HG02884 (cell line): ENCODE results near the gene CCNF.
"Not testable (repeated sequence)": the region's sequence is repeated elsewhere in the genome, so short reads cannot be mapped to it uniquely, and the experiment has no call there.

Source experiments
- ATAC-seq: cut with Tn5 transposase; IDR thresholded peaks from one replicate; pipeline ENCODE4 v1.9.1; 2021; ENCODE audit warnings: mild to moderate bottlenecking, moderate library complexity; ENCODE audit not compliant: unreplicated experiment

The CCNF gene, protein sequence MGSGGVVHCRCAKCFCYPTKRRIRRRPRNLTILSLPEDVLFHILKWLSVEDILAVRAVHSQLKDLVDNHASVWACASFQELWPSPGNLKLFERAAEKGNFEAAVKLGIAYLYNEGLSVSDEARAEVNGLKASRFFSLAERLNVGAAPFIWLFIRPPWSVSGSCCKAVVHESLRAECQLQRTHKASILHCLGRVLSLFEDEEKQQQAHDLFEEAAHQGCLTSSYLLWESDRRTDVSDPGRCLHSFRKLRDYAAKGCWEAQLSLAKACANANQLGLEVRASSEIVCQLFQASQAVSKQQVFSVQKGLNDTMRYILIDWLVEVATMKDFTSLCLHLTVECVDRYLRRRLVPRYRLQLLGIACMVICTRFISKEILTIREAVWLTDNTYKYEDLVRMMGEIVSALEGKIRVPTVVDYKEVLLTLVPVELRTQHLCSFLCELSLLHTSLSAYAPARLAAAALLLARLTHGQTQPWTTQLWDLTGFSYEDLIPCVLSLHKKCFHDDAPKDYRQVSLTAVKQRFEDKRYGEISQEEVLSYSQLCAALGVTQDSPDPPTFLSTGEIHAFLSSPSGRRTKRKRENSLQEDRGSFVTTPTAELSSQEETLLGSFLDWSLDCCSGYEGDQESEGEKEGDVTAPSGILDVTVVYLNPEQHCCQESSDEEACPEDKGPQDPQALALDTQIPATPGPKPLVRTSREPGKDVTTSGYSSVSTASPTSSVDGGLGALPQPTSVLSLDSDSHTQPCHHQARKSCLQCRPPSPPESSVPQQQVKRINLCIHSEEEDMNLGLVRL

DNA sequence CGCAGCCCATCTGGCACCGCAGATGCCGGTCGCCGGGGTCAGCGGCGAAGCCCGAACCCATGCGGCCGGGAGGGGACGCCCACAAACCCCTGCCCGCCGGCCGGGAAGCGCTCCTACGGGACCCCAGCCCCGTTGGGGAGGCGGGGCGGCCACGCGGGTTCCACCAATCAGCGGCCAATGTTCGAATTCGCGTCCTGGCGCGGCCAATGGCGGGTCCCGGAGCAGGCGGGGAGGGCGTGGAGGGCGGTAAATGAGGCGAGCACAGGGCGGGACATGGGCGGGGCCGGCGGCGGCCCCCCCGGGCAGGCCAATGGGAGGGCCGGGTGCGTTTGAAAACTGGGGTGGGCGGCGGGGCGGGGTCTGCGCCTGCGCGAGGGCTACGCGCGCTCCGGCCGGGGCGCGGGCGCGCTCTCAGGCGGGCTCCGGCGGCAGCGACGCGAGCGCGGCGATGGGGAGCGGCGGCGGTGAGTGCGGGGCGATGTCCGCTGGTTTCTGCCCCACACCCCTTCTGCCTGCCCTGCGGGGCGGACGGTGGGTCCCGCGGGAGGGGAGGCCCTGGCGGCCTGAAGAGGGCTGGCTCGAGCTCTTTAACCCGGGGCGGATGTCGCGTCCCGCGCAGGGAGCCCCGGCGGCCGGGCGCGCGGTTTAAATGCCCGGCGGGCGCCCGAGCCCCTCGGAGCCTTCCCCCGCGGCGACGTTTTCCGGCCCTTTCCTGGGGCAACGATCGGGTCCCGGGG is at the start of gene CCNF:
Gene CCNF (plus strand): TSS at position 414 of the 737 bp plus-strand sequence. CDS start 35 bp downstream, at position 449.
- peak; percentile 73 for ATAC-seq

DNA sequence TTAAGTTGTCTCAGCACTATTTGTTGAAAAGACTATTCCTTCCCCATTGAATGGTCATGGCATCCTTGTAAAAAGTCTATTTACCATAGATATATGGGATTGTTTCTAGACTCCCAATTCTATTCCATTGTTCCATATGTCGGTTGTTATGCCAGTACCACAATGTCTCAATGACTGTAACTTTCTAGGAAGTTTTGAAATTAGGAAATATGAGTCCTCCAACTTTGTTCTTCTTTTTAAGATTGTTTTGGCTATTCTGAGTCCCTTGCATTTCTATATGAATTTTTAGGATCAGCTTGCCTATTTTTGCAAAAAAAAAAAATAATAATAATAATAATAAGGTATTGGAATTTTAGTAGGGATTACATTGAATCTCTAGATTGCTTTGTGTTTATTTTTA is 45.7 kb upstream of the CCNF start:
- ATAC-seq = no peak

DNA sequence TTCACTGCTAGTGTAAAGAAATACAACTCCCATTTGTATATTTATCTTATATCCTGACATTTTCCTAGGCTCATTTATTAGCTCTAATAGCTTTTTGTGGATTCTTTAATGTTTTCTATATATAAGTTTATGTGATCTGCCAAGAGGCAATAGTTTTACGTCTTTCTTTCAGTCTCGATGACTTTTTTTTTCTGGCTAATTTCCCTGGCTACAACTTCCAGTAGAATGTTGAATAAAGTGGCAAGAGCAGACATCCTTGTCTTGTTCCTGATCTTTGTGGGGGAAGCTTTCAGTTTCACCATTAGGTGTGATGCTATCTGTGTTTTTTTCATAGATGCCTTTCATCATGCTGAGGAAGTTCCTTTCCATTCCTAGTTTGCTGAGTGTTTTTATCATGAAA is 44.8 kb upstream of the CCNF start:
- ATAC-seq = no peak

DNA sequence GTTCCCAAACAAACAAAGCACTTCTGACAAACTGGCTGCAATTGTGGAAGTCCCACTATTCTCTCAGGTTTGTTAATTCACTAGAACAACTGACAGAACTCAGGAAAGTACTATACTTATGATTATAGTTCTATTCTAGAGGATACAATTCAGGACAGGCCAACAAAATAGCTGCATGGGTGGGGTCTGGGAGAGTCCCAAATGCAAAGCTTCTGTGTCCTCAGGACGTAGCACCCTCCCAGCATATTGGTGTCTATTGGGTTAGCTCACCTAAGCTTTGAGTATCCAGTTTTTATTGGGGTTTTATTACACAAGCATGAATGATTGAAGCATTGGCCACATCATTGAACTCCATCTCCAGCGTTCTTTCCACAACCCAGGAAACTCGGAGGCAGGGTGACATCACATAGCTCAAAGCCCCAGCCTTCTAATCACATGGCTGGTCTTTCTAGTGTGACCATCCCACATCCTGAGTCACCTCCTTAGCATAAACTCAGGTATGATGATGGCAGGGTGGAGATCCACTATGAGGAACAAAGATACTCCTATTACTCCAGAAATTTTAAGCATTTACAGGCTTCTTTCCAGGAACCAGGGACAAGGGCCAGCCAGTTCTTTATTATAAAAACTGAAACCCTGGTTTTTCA is 43.9 kb upstream of the CCNF start:
- ATAC-seq = no peak

DNA sequence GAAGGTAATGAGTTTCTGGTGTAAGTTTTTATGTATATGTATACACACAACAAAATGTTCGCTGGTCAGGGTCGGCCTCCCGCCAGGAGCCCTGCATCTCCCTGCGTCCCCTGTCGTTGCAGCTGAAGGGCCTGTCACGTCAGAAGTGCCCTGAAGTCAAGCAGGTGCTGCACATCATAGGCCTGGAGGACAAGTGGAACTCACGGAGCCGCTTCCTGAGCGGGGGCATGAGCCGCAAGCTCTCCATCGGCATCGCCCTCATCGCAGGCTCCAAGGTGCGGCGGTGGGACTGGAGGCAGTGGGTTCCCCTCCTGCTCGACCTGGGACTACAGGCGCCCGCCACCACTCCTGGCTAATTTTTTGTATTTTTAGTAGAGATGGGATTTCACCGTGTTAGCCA is 43.3 kb upstream of the CCNF start:
- ATAC-seq = not testable (repeated sequence)

DNA sequence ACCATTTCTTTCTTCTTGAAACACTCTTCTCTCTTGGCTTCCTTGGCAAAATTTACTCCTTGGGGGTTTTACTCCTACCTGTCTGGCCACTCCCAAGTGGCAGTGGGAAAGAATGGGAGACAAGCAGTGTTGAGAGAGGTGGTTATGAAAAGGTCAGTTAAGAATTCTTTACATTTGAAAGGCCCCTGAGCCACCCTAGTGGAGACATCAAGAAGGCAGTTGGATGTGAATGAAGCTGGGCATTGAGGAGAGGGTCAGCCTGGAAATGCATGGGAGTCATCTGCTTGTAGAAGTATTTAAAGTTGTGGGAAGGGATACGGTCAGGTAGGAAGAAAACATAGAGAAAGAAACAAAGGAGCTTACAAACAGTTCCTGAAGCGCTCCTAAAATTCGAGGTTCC is 42.3 kb upstream of the CCNF start:
- ATAC-seq = no peak

DNA sequence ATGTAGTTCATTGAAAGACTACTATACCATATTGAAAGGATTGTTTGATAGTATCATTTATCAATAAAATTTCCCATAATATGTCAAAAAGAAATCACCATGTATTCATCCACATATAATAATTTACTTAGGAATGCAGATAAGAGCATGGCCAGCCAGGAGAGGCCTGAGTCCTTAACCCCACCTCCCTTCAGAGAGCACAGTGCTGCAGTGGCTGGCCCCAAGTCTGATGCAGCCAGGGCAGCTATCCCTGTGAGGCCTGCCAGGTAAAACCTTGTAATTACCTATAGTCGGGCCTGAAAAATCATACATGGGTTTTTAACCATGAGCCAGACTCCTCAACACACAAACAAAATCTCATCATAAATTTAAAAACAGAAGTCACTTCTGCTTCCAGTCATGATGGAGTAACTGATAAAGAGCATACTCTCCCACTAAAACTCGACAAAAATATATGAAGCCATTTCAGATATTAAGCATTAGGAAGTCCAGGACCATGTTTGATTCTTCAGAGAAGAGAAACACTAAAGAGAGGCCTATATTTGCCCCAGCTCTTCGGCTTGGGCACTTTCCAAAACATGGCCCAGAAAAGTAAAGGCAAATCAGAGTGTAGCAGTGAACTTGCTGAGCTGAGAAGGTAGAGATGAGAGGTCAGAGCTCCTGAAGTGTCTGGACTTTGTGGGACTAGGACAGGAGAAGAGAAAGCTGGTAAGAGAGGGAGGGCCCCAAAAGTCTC is 40.9 kb upstream of the CCNF start:
- ATAC-seq = no peak

DNA sequence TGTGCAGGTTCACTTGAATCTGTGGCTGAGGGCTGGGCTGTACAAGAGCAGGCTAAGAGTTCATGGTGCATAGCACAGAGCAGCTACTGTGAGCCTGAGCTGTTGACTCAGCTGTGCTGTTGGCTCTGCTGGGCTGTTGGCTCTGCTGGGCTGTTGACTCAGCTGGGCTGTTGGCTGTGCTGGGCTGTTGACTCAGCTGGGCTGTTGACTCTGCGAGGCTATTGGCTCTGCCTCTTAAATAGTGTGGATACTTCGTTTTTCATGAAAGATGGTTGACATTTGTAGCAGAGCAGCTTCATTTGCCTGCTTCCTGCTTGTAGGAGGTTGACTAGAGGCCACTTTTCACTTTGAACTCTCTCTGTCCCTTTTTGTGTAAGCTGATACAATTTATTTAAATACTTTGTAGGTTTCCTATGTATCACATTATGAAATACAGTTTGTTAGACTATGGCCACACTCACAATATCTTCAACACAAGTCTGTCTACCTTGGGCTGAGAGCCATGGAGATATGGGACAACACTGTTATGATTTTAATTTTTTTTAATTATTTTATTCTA is 40.3 kb upstream of the CCNF start:
- ATAC-seq = no peak

DNA sequence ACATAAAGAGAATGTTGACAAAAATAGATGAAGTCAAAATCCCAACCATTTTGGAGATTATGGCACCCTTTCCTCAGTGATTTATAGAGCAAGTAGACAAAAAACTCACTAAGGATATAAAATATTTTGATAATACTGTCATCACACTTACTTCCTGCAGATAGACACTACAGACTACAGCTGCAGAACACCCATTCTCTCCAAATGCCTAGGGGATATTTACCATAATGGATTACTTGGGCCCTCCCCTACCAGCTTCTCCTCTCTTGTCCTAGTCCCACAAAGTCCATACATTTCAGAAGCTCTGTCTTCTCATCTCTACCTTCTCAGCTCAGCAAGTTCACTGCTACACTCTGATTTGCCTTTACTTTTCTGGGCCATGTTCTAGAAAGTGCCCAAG is 37.2 kb upstream of the CCNF start:
- ATAC-seq = no peak

DNA sequence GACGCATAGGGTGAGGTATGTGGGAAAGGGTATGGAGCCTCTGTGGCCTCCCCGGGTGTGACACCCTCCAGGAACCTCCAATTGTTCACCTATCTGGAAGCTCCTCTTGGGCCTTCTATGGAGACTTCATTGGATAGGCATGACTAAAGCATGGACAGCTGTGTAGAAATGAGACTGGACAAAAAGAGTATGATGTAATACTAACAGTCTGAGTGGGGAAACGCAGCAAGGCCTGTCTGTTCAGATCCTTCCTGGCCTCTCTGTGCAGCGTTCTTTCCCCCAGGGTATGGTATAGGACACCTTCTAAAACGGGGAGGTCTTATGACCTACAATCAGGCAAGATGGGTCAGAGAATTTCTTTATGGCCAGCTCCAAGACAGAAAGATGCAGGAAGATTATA is 30.7 kb upstream of the CCNF start:
- no peak for ATAC-seq

DNA sequence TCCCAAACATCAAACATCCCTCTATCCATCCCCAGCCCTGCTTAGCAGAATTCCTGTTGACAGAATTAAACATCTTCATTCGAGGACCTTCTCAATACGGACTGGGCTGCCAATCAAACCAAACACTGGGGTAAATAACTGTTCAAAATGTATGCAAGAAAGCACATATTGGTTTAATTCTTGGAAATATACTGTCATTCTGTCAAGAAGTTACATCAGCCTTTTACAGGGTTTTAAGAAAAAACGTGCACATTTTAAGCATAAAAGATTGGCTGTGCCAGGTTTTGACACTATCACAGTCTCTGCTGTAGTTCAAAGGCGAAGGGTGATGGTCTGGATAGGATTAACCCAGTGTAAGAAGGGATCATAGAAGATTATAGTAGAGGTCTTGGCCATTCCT is 25.1 kb upstream of the CCNF start:
- ATAC-seq = no peak

DNA sequence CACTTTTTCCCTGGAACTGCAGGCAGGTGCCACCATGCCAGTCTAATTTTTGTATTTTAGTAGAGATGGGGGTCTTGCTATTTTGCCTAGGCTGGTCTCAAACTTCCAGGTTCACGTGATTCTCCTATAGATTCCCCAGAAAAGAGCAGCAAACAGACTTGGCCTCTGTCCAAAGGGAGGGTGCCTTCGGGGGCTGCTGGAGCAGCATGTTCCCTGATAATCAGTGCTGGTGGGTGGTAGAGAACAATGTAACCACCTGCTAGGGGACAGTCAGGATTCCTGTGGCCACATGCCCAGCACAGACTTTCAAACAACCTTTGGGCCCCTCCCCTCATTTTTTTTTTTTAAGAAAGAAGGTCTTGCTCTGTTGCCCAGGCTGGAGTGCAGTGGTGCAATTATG is 14.2 kb upstream of the CCNF start:
- no peak for ATAC-seq

DNA sequence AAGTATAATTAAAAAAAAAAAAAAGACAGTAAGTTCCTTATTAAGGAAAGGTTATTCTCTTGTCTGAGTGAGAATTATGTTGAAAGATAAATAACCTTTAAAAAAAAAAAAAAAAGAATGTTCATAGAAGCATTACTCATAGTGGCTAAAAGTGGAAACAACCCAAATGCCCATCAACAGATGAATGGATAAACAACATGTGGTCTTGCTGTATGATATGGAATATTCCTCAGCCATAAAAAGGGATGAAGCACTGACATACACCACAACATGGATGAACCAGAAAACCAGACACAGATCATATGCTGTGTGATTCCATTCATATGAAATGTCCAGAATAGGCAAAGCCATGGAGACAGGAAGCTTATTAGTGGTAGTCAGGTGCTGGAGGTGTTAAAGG is 9.2 kb upstream of the CCNF start:
- ATAC-seq = no peak

DNA sequence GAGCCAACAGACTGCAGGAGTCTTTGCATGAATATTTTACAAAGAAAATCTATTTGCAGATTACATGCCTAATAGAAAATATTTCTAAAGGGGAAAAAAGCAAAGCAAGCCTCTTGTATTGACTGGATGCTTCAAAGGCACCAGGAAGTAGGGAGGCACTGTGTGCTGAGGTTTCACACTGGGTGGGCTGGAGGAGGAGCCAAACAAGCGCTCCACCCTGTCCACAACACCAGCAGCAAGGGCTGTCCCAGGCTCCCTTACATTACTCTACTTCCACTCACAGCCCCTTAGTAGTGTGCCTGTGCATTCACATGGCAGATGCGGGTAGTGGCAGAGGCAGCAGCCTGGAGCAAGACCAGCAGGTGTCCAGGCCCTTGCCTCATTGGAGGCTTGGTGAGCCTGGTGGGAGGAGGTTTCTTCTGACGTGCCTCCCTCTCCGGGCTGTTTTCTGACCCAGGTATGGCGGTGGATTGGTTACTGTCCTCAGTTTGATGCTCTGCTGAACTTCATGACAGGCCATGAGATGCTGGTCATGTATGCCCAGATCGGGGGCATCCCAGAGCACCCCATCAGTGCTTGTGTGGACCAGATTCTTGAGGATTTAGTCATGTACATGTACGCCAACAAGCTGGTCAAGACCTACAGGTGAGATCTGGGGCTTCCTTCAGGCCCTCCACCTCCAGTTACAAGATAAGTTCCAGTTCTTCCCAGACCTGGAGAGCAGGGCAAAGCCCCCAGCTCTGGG is 7.0 kb upstream of the CCNF start:
- no peak for ATAC-seq

DNA sequence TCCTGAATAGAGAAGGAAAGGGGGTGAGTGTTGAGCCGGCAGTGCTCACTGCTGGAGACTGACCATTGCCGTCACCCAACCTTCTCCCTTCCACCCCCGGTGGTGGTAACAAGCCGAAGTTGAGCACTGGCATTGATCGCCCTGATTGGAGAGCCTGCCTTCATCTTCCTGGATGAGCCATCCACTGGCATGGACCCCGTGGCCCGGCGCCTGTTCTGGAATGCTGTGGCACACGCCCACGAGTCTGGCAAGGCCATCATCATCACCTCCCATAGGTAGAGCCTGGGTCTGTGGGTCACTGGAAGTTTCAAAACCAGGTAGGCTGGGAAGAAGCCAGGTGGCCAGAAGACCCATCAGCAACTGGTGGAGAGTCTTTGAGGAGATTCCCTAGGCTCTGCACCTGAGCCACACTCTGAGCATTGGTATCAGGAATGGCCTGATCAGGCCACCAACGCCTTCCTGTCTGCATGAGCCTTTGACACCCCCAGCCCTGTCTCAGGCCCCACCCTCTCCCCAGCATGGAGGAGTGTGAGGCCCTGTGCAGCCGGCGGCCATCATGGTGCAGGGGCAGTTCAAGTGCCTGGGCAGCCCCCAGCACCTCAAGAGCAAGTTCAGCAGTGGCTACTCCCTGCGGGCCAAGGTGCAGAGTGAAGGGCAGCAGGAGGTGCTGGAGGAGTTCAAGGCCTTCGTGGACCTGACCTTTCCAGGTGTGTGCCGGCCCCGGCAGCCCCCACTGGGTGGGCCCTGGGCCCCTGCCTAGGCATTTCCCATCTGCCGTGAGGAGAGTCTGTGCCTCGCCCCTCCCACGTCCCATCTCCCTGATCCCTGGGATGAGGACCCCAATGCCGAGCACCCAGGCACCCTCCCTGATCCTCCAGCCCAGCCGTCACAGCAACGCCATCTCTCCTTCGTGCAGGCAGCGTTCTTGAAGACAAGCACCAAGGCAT is 4.9 kb upstream of the CCNF start:
- no peak for ATAC-seq

DNA sequence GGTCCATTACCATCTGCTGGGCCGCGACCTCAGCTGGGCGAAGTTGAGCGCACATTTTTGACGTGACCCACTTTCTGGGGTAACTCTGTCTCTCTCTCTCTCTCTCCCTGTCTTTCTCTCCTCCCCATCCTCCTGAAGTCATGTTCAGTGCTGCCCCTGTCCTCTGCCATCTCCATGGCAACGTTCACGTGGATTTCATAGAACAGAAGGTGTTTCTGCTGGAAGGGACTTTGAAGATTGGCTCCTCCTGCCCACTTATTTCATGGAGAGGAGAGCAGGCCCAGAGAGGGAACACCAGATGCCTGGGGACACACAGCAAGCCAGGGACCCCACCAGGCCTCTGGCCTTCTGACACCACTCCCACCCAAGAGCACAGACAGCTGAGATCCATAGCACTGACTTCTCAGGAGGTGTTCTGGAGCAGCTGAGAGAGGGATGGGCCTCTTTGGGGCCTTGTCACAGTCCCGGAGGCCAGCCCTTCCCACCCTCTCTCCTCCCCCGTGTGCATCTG is 4.2 kb upstream of the CCNF start:
- ATAC-seq = no peak

DNA sequence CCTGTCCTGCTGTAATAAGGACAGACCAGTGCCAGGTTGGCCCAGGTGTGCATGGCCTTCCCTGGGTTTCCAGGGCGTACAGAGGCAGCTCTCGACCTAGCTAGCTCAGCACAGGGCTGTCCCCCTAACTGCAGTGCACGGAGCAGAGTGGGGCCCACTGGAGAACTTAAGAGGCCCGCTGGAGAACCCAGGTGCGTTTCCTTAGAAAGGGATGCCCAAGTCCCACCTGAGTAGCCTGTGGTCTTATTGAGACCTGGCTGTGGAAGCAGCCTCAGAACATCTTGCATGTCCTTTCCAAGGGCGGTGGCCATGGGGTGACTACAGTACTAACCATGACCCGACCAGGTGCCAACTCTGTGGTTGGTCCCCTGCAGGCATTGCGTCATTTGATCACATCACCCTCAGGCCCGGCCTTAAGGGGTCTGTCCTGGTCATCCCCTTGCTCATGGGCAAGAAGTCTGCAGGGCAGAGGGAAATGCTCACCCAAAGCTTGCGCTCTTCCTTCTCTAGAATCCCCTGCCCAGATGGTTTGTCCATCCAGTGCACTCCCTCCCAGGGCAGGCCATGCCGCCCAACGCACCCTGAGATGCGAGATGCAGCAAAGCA is 3.3 kb upstream of the CCNF start:
- no peak for ATAC-seq

DNA sequence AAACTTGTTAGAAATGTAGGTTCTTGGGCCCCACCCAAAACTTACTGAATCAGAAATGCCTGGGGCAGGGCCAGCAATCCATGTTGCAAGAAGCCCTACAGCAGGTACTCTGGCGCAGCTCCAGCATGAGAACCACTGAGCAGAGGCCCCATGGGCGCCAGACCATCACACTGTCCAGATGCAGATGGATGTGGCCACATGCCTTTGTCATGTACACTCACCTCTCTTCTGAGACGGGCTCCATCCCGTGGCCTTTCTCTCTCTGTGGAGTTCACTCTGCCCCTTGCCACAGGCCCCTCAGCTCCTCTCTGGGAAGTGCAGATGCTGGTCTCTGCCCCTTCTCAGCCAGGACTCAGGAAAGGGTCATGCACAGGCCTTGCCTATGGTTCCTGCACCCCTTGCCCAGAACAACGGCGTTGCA is 2.3 kb upstream of the CCNF start:
- no peak for ATAC-seq
